ENCODE measurements around the gene HAS3. TPM values are rescaled to one million over a fixed set of nuclear protein-coding genes. Genes with fewer than 3 reads are reported as not detected.
A peak's percentile ranks its signal among the peaks of the same experiment; 100 is the strongest.
"Not testable (repeated sequence)": the region's sequence is repeated elsewhere in the genome, so short reads cannot be mapped to it uniquely, and the experiment has no call there.

The HAS3 gene
- total and polyA plus RNA-seq, 2 donors from 2014 or later, result 0.34 to 2.1 TPM

- no peaks in the 10 kb centered on the region for H3K9me3 ChIP-seq (ENCODE audit: control insufficient read depth in 2 of 3, insufficient read depth in 1 of 3, low read length in 3 of 3)
- no peak overlapping the region for H3K4me3 ChIP-seq (ENCODE audit: low read length in 3 of 3)
- H3K36me3 ChIP-seq (ENCODE audit: control insufficient read depth in 2 of 3, insufficient read depth in 3 of 3, low read length in 3 of 3), result peaks cover 2 to 19% (median 4%) of the 10 kb centered on the region in 3 donors
- no peaks in the 10 kb centered on the region for H3K27me3 ChIP-seq (ENCODE audit: control insufficient read depth, insufficient read depth, low read length)
- FAIRE-seq, result no peak
- H3K9ac ChIP-seq (ENCODE audit: low read length in 3 of 3), result no peak overlapping the region
- peak in 1 of 5 donors; percentile 29 for DNase-seq
- peaks cover 0 to 20% (median 17%) of the 10 kb centered on the region in 3 donors for H3K4me1 ChIP-seq (ENCODE audit: control insufficient read depth in 2 of 3, insufficient read depth in 2 of 3, low read depth in 1 of 3, low read length in 3 of 3)
- TF ChIP-seq CTCF (IDR thresholded peaks at IDR 0.05; ENCODE audit: borderline replicate concordance, extremely low read depth, insufficient read depth), result no peak
- intact Hi-C loops (cut with DNase I), result no loop called here
- H3K27ac ChIP-seq (ENCODE audit: low read depth in 2 of 2, low read length in 2 of 2), result no peak overlapping the region
Observed at GRCh38 chr16:69120096-69120664, 14.7 kb downstream of the HAS3 start.

GRCh38 chr16:69123910-69124309, 18.5 kb downstream of the HAS3 start:
- Histone ChIP-seq H3K4me3 (ENCODE audit: low read length in 3 of 3) (no peak overlapping the region), H3K27me3 (ENCODE audit: control insufficient read depth, insufficient read depth, low read length) (no peaks in the 10 kb centered on the region), H3K9me3 (ENCODE audit: control insufficient read depth in 2 of 3, insufficient read depth in 1 of 3, low read length in 3 of 3) (no peaks in the 10 kb centered on the region), H3K36me3 (ENCODE audit: control insufficient read depth in 2 of 3, insufficient read depth in 3 of 3, low read length in 3 of 3) (peaks cover 0 to 12% (median 10%) of the 10 kb centered on the region in 3 donors), H3K9ac (ENCODE audit: low read length in 3 of 3) (no peak overlapping the region), H3K4me1 (ENCODE audit: control insufficient read depth in 2 of 3, insufficient read depth in 2 of 3, low read depth in 1 of 3, low read length in 3 of 3) (peaks cover 0 to 8% (median 5%) of the 10 kb centered on the region in 3 donors), H3K27ac (ENCODE audit: low read depth in 2 of 2, low read length in 2 of 2) (no peak overlapping the region)
- FAIRE-seq (no peak), DNase-seq (peak in 4 of 5 donors; percentile 34 to 91 (median 68))
- intact Hi-C loops (cut with DNase I), result no loop called here
- TF ChIP-seq CTCF (IDR thresholded peaks at IDR 0.05; ENCODE audit: borderline replicate concordance, extremely low read depth, insufficient read depth), result peak; percentile 76

GRCh38 chr16:69124406-69124805, 19.0 kb downstream of the HAS3 start:
- H3K9ac ChIP-seq (ENCODE audit: low read length in 3 of 3); H3K9me3 ChIP-seq (ENCODE audit: control insufficient read depth in 2 of 3, insufficient read depth in 1 of 3, low read length in 3 of 3); intact Hi-C loops (cut with DNase I); H3K27me3 ChIP-seq (ENCODE audit: control insufficient read depth, insufficient read depth, low read length); H3K4me3 ChIP-seq (ENCODE audit: low read length in 3 of 3); H3K27ac ChIP-seq (ENCODE audit: low read depth in 2 of 2, low read length in 2 of 2); H3K4me1 ChIP-seq (ENCODE audit: control insufficient read depth in 2 of 3, insufficient read depth in 2 of 3, low read depth in 1 of 3, low read length in 3 of 3); FAIRE-seq: not testable (repeated sequence)
- DNase-seq, result peak in 1 of 5 donors; percentile 12
- H3K36me3 ChIP-seq (ENCODE audit: control insufficient read depth in 2 of 3, insufficient read depth in 3 of 3, low read length in 3 of 3), result peaks cover 0 to 12% (median 10%) of the 10 kb centered on the region in 3 donors

- intact Hi-C loops (cut with DNase I); H3K27ac ChIP-seq (ENCODE audit: low read depth in 2 of 2, low read length in 2 of 2); H3K9me3 ChIP-seq (ENCODE audit: control insufficient read depth in 2 of 3, insufficient read depth in 1 of 3, low read length in 3 of 3); H3K4me1 ChIP-seq (ENCODE audit: control insufficient read depth in 2 of 3, insufficient read depth in 2 of 3, low read depth in 1 of 3, low read length in 3 of 3); H3K9ac ChIP-seq (ENCODE audit: low read length in 3 of 3); FAIRE-seq; H3K27me3 ChIP-seq (ENCODE audit: control insufficient read depth, insufficient read depth, low read length); H3K4me3 ChIP-seq (ENCODE audit: low read length in 3 of 3): not testable (repeated sequence)
- peaks cover 0 to 12% (median 10%) of the 10 kb centered on the region in 3 donors for H3K36me3 ChIP-seq (ENCODE audit: control insufficient read depth in 2 of 3, insufficient read depth in 3 of 3, low read length in 3 of 3)
- DNase-seq, result peak in 1 of 5 donors; percentile 27
Observed at GRCh38 chr16:69124961-69125360, 19.5 kb downstream of the HAS3 start.
